ENCODE results near the gene EXOSC5. TPM values are rescaled to one million over a fixed set of nuclear protein-coding genes. Genes with fewer than 3 reads are reported as not detected.

EXOSC5 gene
- total and polyA plus RNA-seq, 2 of the 4 experiments (the other 2 are of a cell fraction), result 19.0 to 25.2 TPM

DNA sequence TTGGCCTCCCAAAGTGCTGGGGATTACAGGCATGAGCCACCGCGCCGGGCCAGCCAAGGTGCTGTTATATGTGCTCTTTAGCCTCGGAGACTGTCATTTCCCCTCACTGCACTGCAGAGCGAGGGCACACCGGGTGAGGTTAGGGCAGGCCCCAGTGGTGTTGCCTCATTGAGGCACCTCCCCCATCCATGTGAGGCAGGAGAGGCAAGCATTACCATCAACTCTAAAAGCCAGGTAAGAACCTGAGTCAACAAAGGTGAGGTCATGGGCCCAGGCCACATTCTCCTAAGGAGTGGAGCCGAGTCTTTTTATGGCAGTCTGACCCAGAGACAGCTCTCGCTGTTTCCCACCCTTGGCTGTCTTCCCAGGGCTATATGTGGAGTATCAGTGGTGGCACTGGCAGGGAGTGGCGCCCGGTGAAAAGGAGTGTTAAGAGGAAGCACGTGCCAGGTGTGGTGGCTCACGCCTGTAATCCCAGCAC lies 19.1 kb upstream of the EXOSC5 start:
- DNase-seq (no peak), ATAC-seq (ENCODE audit: low read depth) (no peak)
- H3K18ac ChIP-seq (ENCODE audit: low read depth, low read length), result no peak overlapping the region
- no peak overlapping the region for H3K4me2 ChIP-seq (ENCODE audit: low read depth, low read length)
- TF ChIP-seq, protein P1, sequence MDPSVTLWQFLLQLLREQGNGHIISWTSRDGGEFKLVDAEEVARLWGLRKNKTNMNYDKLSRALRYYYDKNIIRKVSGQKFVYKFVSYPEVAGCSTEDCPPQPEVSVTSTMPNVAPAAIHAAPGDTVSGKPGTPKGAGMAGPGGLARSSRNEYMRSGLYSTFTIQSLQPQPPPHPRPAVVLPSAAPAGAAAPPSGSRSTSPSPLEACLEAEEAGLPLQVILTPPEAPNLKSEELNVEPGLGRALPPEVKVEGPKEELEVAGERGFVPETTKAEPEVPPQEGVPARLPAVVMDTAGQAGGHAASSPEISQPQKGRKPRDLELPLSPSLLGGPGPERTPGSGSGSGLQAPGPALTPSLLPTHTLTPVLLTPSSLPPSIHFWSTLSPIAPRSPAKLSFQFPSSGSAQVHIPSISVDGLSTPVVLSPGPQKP (IDR thresholded peaks at IDR 0.05; ENCODE audit: borderline replicate concordance, low read depth, low read length), result no peak
- TF ChIP-seq CEBPB (IDR thresholded peaks at IDR 0.05; ENCODE audit: low read depth, low read length) (no peak), FOS (IDR thresholded peaks at IDR 0.05; ENCODE audit: low read depth, low read length) (no peak), SMC3 (IDR thresholded peaks at IDR 0.05; ENCODE audit: low read depth, low read length) (no peak), MAFK (IDR thresholded peaks at IDR 0.05; ENCODE audit: low read depth, low read length) (no peak), CHD1 (IDR thresholded peaks at IDR 0.05; ENCODE audit: low read depth, low read length) (no peak), RFX5 (IDR thresholded peaks at IDR 0.05; ENCODE audit: low read depth, low read length) (no peak), RCOR1 (IDR thresholded peaks at IDR 0.05; ENCODE audit: insufficient replicate concordance, low read length) (no peak), BHLHE40 (IDR thresholded peaks at IDR 0.05; ENCODE audit: low read depth, low read length) (no peak), NFE2L2 (IDR thresholded peaks at IDR 0.05; ENCODE audit: low read depth, low read length) (no peak), POLR2A (IDR thresholded peaks at IDR 0.05; ENCODE audit: low read depth, low read length) (no peak), MAZ (IDR thresholded peaks at IDR 0.05; ENCODE audit: borderline replicate concordance, low read depth, low read length) (no peak), MXI1 (IDR thresholded peaks at IDR 0.05; ENCODE audit: borderline replicate concordance, low read depth, low read length) (no peak), RAD21 (IDR thresholded peaks at IDR 0.05; ENCODE audit: low read length) (no peak)
- TF ChIP-seq, protein P2, sequence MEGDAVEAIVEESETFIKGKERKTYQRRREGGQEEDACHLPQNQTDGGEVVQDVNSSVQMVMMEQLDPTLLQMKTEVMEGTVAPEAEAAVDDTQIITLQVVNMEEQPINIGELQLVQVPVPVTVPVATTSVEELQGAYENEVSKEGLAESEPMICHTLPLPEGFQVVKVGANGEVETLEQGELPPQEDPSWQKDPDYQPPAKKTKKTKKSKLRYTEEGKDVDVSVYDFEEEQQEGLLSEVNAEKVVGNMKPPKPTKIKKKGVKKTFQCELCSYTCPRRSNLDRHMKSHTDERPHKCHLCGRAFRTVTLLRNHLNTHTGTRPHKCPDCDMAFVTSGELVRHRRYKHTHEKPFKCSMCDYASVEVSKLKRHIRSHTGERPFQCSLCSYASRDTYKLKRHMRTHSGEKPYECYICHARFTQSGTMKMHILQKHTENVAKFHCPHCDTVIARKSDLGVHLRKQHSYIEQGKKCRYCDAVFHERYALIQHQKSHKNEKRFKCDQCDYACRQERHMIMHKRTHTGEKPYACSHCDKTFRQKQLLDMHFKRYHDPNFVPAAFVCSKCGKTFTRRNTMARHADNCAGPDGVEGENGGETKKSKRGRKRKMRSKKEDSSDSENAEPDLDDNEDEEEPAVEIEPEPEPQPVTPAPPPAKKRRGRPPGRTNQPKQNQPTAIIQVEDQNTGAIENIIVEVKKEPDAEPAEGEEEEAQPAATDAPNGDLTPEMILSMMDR (conservative IDR thresholded peaks at IDR 0.05; ENCODE audit: low read depth, low read length), result no peak
- TF ChIP-seq, protein P3, sequence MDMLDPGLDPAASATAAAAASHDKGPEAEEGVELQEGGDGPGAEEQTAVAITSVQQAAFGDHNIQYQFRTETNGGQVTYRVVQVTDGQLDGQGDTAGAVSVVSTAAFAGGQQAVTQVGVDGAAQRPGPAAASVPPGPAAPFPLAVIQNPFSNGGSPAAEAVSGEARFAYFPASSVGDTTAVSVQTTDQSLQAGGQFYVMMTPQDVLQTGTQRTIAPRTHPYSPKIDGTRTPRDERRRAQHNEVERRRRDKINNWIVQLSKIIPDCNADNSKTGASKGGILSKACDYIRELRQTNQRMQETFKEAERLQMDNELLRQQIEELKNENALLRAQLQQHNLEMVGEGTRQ (IDR thresholded peaks at IDR 0.05; ENCODE audit: low read depth, low read length), result no peak
- no peak overlapping the region for H3K9ac ChIP-seq (ENCODE audit: low read depth, low read length)
- no peaks in the 10 kb centered on the region; a peak in 1 of 4 replicates for H3K79me1 ChIP-seq (ENCODE audit: low read depth in 1 of 2, low read length in 2 of 2)
- H3K4me1 ChIP-seq (ENCODE audit: control insufficient read depth, insufficient read depth, low read length), result no peaks in the 10 kb centered on the region
- H2BK5ac ChIP-seq (ENCODE audit: low read depth, low read length, poor library complexity, severe bottlenecking), result no peak overlapping the region
- no peak overlapping the region for H3K4me3 ChIP-seq (ENCODE audit: insufficient read depth, low read depth, low read length)
- intact Hi-C loops (cut with micrococcal nuclease) (no loop called here), dilution Hi-C loops (cut with HindIII; ENCODE audit: low sequenced_read_pairs, unreplicated experiment) (no loop called here), in situ Hi-C loops (cut with MboI; ENCODE audit: low sequenced_read_pairs) (no loop called here)
- no peak overlapping the region for H2BK15ac ChIP-seq (ENCODE audit: low read depth, low read length)
- ChIA-PET CTCF (no interaction called here), POLR2A (ENCODE audit: unreplicated experiment) (no interaction called here)
- no peaks in the 10 kb centered on the region for H4K20me1 ChIP-seq (ENCODE audit: insufficient read depth, low read length)
- no peak overlapping the region for H3K4ac ChIP-seq (ENCODE audit: low read depth, low read length)
- no peak overlapping the region for H3K14ac ChIP-seq (replicated peaks; ENCODE audit: low read depth, low read length)
- H4K91ac ChIP-seq (ENCODE audit: insufficient read depth, low read depth, low read length), result no peak overlapping the region
- no peak overlapping the region for H4K5ac ChIP-seq (ENCODE audit: low read depth, low read length)
- H2BK120ac ChIP-seq (ENCODE audit: low read depth, low read length), result no peak overlapping the region
- H3K9me3 ChIP-seq (ENCODE audit: control insufficient read depth, insufficient read depth, low read length), result no peaks in the 10 kb centered on the region
- H3K27me3 ChIP-seq (ENCODE audit: control insufficient read depth, insufficient read depth, low read length), result no peaks in the 10 kb centered on the region
- H3K36me3 ChIP-seq (ENCODE audit: control insufficient read depth, insufficient read depth, low read length), result peaks cover 51% of the 10 kb centered on the region
- no peak overlapping the region for H2BK20ac ChIP-seq (ENCODE audit: low read depth, low read length)
- no peak overlapping the region for H2AK9ac ChIP-seq (replicated peaks; ENCODE audit: low read depth, low read length, poor library complexity)
- H2AFZ ChIP-seq (replicated peaks; ENCODE audit: low read length, poor library complexity), result no peak overlapping the region
- WGBS, 2 experiments (ENCODE audit: extremely low coverage in 2 of 2, insufficient read length in 1 of 2), result 89% methylated on average over 6 of the region's 12 CpGs; no CpG with 5 or more reads in 1 of the 2 experiments
- no peak overlapping the region for H3K56ac ChIP-seq (ENCODE audit: extremely low read depth, insufficient read depth, low read length)
- BruUV-seq (replicated peaks), result no TSS peak
- no peak overlapping the region for H4K8ac ChIP-seq (ENCODE audit: low read depth in 2 of 2, low read length in 2 of 2)
- H2AK5ac ChIP-seq (ENCODE audit: low read depth, low read length), result no peak overlapping the region
- H3K27ac ChIP-seq (ENCODE audit: insufficient read depth, low read length), result no peak overlapping the region
- no peak overlapping the region for H3K23ac ChIP-seq (ENCODE audit: low read depth, low read length)
- no peaks in the 10 kb centered on the region; the same call in 1 of the 2 replicates for H3K9me1 ChIP-seq (ENCODE audit: insufficient read depth, low read length)
